K562 (cell line): ENCODE results near the gene ALKBH3. TPM values are rescaled to one million over a fixed set of nuclear protein-coding genes. Genes with fewer than 3 reads are reported as not detected.

Experiments used
- ATAC-seq: fragments of 200-7000 bp; cut with Tn5 transposase; 3 replicates; pipeline ENCODE4 v1.9.1; 2020; ENCODE audit warnings: moderate library complexity
- BruUV-seq: library from RNA; stranded (reverse); fragments of 400-500 nt; replicated peaks from 2 replicates; lab custom pipeline; 2021; lab: Mats Ljungman, UMichigan
- CTCF ChIA-PET: fragments of 300-600 bp; formaldehyde crosslinking; extraction: SDS; loops from one replicate; lab custom pipeline; 2021; ENCODE audit warnings: low intra/inter-chr PET ratio; lab: Yijun Ruan, JAX
- POLR2A ChIA-PET: fragments of 300-600, 350-650 bp; sonication (Branson Sonifier 250); formaldehyde crosslinking; extraction: SDS; loops from one replicate; lab custom pipeline; 2021; ENCODE audit warnings: antibody characterized with exemption, inconsistent platforms; lab: Yijun Ruan, JAX
- DNase-seq, 4 experiments: peaks; one replicate each; pipeline versions ENCODE4 v3.0.0 to v3.0.0-alpha.2; 2011 to 2018; ENCODE audit warnings: low spot score in 3 of 4, mixed read lengths in 3 of 4; ENCODE audit errors: extremely low read depth in 1 of 4
- FAIRE-seq: peaks from 2 replicates; lab custom pipeline; 2011; peaks lifted over from hg19 to GRCh38; lab: Jason Lieb, UNC
- H2AFZ ChIP-seq: 2 replicates; pipeline ENCODE4 v1.6.0; 2011; ENCODE audit warnings: low read depth, low read length, control low read depth, inconsistent platforms
- H3K27ac ChIP-seq: fragments of 200-600 bp; 3 replicates; pipeline ENCODE4 v1.8.0; 2011; ENCODE audit warnings: low read depth, mild to moderate bottlenecking, control low read depth, inconsistent platforms, low read length, moderate library complexity, mixed read lengths; ENCODE audit errors: extremely low read depth
- H3K27me3 ChIP-seq, 2 experiments: fragments of 300-600 bp in 1 of 2; 2 replicates in 1 of 2; 3 replicates in 1 of 2; pipeline versions ENCODE4 v1.6.0 to v1.8.0; 2011; ENCODE audit warnings: inconsistent platforms in 2 of 2, low read length in 2 of 2, mild to moderate bottlenecking in 1 of 2, mixed read lengths in 1 of 2, moderate library complexity in 1 of 2; ENCODE audit not compliant: control insufficient read depth in 2 of 2, insufficient read depth in 2 of 2
- H3K36me3 ChIP-seq: fragments of 300-600 bp; 3 replicates; pipeline ENCODE4 v1.8.0; 2011; ENCODE audit warnings: mild to moderate bottlenecking, low read length, inconsistent platforms; ENCODE audit not compliant: control insufficient read depth, insufficient read depth
- H3K4me1 ChIP-seq, 2 experiments: fragments of 200-600 bp in 1 of 2; replicated peaks in 1 of 2; 2 replicates in 1 of 2; 3 replicates in 1 of 2; pipeline versions ENCODE4 v1.5.1 to v1.8.0; 2011; ENCODE audit warnings: inconsistent platforms in 2 of 2, low read length in 2 of 2, mild to moderate bottlenecking in 1 of 2, mixed read lengths in 1 of 2, moderate library complexity in 1 of 2; ENCODE audit not compliant: control insufficient read depth in 2 of 2, insufficient read depth in 2 of 2
- H3K4me2 ChIP-seq: 2 replicates; pipeline ENCODE4 v1.6.1; 2011; ENCODE audit warnings: low read length, control low read depth, inconsistent platforms, mixed read lengths; ENCODE audit not compliant: insufficient read depth
- H3K4me3 ChIP-seq: fragments of 200-600 bp; sonication (generic), shearing (Covaris generic); 2 replicates; pipeline ENCODE4 v1.5.1; 2016; ENCODE audit warnings: control low read depth, inconsistent platforms
- H3K79me2 ChIP-seq: fragments of 200-600 bp; 3 replicates; pipeline ENCODE4 v1.8.0; 2011; ENCODE audit warnings: low read length, inconsistent platforms; ENCODE audit not compliant: control insufficient read depth, insufficient read depth
- H3K9ac ChIP-seq, 2 experiments: 2 replicates each; pipeline versions ENCODE4 v1.6.0 to v1.6.1; 2011; ENCODE audit warnings: low read depth in 2 of 2, low read length in 2 of 2, control low read depth in 1 of 2, inconsistent platforms in 1 of 2, mild to moderate bottlenecking in 1 of 2, mixed read lengths in 1 of 2; ENCODE audit not compliant: insufficient read depth in 1 of 2
- H3K9me1 ChIP-seq: one replicate; pipeline ENCODE4 v1.6.0; 2011; ENCODE audit warnings: inconsistent platforms, mild to moderate bottlenecking, low read length, moderate library complexity; ENCODE audit not compliant: control insufficient read depth, insufficient read depth
- H3K9me3 ChIP-seq: replicated peaks from 2 replicates; pipeline ENCODE4 v1.5.1; 2011; ENCODE audit warnings: low read depth, low read length, inconsistent platforms; ENCODE audit not compliant: control insufficient read depth, insufficient read depth
- H4K20me1 ChIP-seq: replicated peaks from 2 replicates; pipeline ENCODE4 v1.6.1; 2011; ENCODE audit warnings: low read length, inconsistent platforms, mixed read lengths; ENCODE audit not compliant: control insufficient read depth, insufficient read depth
- CREB1 ChIP-seq, 2 experiments: sonication (generic) in 1 of 2; formaldehyde crosslinking in 1 of 2; IDR thresholded peaks; 2 replicates each; pipeline versions ENCODE4 v1.6.1 to v1.8.0; 2012 to 2022; ENCODE audit warnings: inconsistent platforms in 1 of 2, mild to moderate bottlenecking in 1 of 2, missing genetic modification reagents in 1 of 2, moderate library complexity in 1 of 2
- POU5F1 ChIP-seq: fragments of 150-350 bp; IDR thresholded peaks from 2 replicates; pipeline ENCODE4 v1.6.1; 2014; ENCODE audit warnings: borderline replicate concordance, low read length, low read depth, mild to moderate bottlenecking; ENCODE audit not compliant: partially characterized antibody
- WGBS: fragments of 100-300 bp; shearing (Covaris generic); methylation state at CpG from one replicate; pipeline ENCODE4 v1.1.6; 2016; ENCODE audit warnings: low coverage, mixed read lengths; ENCODE audit not compliant: insufficient coverage; ENCODE audit errors: missing lambda C conversion rate; 5-methylcytosine and 5-hydroxymethylcytosine counted together
- in situ Hi-C: fragments of 300-500 bp; cut with MboI; formaldehyde crosslinking; loops from 4 replicates; pipeline ENCODE4 v1.15.0; 2018; ENCODE audit warnings: inconsistent platforms, mixed read lengths
- intact Hi-C: fragments of 100-400 bp; cut with micrococcal nuclease; formaldehyde crosslinking; loops from 2 replicates; pipeline ENCODE4 v1.14.2; 2022
- polyA plus RNA-seq, 8 experiments: library from polyadenylated mRNA; depleted of rRNA in 4 of 8; stranded (reverse) in 5 of 8; unstranded in 3 of 8; fragments of >200 nt; fragmentation: Nextera tagmentation in 2 of 8; fragmentation: Illumina TruSeq in 1 of 8; extraction: Ambion mirVana in 2 of 8; extraction: Trizol in 1 of 8; gene quantifications; 2 replicates each; pipeline versions ENCODE4 v1.2.1 to v1.2.3, GENCODE V29; 2011 to 2014; ENCODE audit warnings: inconsistent platforms in 1 of 8, missing spikeins in 1 of 8
- total RNA-seq, 7 experiments: library from RNA; depleted of rRNA in 6 of 7; stranded (reverse); fragments of >200 nt in 6 of 7; fragmentation: Illumina TruSeq in 2 of 7; extraction: Trizol in 2 of 7; gene quantifications; 2 replicates each; pipeline versions ENCODE4 v1.2.1 to v1.2.3, GENCODE V29; 2011 to 2021; ENCODE audit warnings: low replicate concordance in 1 of 7
- TF ChIP-seq, protein P1 (sequence below), 3 experiments: fragments of 200-800 bp in 1 of 3; sonication (Bioruptor generic) in 1 of 3; sonication (generic) in 1 of 3; formaldehyde crosslinking in 1 of 3; IDR thresholded peaks; 2 replicates each; pipeline versions ENCODE4 v1.6.1 to v1.8.0; 2016 to 2022; ENCODE audit warnings: mild to moderate bottlenecking in 2 of 3, missing compliant biosample characterization in 2 of 3, missing genetic modification characterization in 2 of 3, missing genetic modification reagents in 1 of 3

Gene ALKBH3
- total and polyA plus RNA-seq, 9 of the 15 experiments (the other 6 are each of a cell fraction or from before 2014, with no cell fraction given) = 16.0 to 49.9 (median 36.5) TPM

DNA sequence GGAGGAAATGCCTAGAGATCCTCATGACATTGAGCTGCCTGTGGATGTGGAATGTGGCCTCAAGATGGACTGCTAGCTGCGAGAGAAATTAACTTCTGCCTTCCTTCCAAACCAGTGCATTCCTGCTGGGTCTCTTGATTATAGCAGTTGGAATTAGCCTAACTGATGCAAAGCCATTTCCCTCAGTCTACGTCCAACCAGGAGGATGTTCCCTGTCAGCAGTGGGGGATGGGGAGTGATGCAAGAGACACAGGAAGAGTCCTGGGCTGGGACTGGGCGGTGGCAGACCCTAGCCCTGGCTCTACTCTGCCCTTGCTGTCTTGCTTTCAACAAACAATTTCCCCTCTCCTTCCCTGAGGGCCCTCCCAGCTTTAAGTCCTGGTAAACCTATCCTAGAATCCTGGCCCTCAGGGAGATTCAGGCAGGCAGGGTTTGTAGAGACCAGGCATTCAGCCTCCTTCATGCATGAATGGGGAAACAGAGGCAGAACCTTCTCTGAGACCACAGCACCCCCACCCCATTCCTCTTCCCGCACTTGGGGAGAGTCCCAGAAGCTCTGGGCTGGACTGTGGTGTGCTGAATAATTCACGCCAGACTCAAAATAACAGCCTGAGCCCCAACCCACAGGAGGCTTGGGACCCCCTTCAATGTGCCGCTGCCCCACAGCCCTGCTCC is 78.8 kb downstream of the ALKBH3 start:
- no peak overlapping the region for H3K4me2 ChIP-seq

More for the DNA sequence above, 78.8 kb downstream of the ALKBH3 start:
- BruUV-seq = no TSS peak
- Histone ChIP-seq H3K9me3 (no peaks in the 10 kb centered on the region), H3K4me3 (no peak overlapping the region), H3K9me1 (no peaks in the 10 kb centered on the region), H3K79me2 (no peaks in the 10 kb centered on the region), H3K36me3 (no peaks in the 10 kb centered on the region), H3K27ac (no peak overlapping the region), H4K20me1 (no peaks in the 10 kb centered on the region), H2AFZ (peak overlapping the region; percentile 44; the same call in 1 of the 2 replicates), H3K4me1 (peaks cover 0 to 18% of the 10 kb centered on the region in 2 experiments; a peak in 2 of 5 replicates), H3K27me3 (no peaks in the 10 kb centered on the region; a peak in 1 of 5 replicates), H3K9ac (no peak overlapping the region)
- CTCF ChIA-PET = no interaction called here
- no peak for ATAC-seq
- POLR2A ChIA-PET = interaction anchor here (0.6 to 0.7 kb wide), 2 partner anchors 220 to 966 kb away, joined by 3 to 5 read pairs; no protein-coding TSS in a partner anchor
- in situ Hi-C loops (no loop called here), intact Hi-C loops (no loop called here)
- WGBS = 52% methylated on average over 6 of the region's 6 CpGs
- DNase-seq = no peak
- FAIRE-seq = no peak
- TF ChIP-seq, protein P1, sequence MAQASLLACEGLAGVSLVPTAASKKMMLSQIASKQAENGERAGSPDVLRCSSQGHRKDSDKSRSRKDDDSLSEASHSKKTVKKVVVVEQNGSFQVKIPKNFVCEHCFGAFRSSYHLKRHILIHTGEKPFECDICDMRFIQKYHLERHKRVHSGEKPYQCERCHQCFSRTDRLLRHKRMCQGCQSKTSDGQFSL (CRISPR knock-in tag; IDR thresholded peaks at IDR 0.05) = no peak
- TF ChIP-seq, protein P1 (tag; IDR thresholded peaks at IDR 0.05) = no peak
- no peak for TF ChIP-seq POU5F1
- no peak for TF ChIP-seq CREB1 (IDR thresholded peaks at IDR 0.05)
- TF ChIP-seq CREB1 (CRISPR knock-in tag; IDR thresholded peaks at IDR 0.05) = no peak
